HG03575 (cell line): ENCODE data around the gene LYST.
"Not testable (repeated sequence)": the region's sequence is repeated elsewhere in the genome, so short reads cannot be mapped to it uniquely, and the experiment has no call there.

Source experiments
- ATAC-seq: cut with Tn5 transposase; IDR thresholded peaks from one replicate; pipeline ENCODE4 v1.9.1; 2021; ENCODE audit not compliant: unreplicated experiment, insufficient number of reproducible peaks, low FRiP score; ENCODE audit errors: extremely low read depth

Gene LYST

DNA sequence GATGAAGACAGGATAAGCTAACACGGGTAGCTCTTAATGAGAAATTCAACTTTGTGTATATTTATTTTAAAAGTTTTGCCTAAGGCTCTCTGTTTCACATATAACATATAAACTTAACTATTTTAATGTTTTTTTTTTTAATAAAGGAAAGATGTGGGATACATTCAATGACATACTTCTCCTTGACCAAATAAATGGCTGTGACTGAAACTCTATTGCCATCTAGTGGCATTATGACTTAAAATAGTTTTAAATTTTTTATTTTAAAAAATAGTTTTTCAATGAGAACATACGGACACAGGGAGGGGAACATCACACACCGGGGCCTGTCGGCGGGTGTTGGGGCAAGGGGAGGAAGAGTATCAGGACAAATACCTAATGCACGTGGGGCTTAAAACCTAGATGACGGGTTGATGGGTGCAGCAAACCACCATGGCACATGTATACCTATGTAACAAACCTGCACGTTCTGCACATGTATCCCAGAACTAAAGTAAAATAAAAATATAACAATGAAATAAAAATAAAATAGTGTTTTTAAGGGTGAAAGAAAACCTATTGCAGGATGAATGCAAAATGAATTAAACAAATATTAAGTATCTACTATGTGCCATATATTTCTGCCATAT, 83.4 kb downstream of the LYST start:
- no peak for ATAC-seq

DNA sequence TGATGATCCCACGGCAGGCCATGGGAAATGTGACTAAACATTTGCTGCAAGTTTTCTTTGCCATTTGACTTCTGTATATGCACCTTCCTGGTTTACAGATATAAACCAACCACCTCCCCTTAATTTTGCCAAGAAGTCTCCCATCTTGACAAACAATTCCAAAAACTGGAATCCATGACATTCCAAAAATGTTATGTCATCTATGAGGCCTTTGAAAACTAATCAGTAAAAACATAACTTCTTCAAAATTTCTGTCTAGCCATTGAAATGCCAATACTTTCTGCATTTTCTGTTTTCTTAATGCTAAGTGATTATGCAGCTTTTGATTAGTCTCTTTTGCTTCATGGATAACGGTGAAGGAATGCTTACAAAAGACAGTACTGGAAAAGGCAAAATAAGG, 84.1 kb downstream of the LYST start:
- no peak for ATAC-seq

- ATAC-seq, result no peak
Observed at GRCh38 chr1:235781807-235782206, 84.9 kb downstream of the LYST start.

DNA sequence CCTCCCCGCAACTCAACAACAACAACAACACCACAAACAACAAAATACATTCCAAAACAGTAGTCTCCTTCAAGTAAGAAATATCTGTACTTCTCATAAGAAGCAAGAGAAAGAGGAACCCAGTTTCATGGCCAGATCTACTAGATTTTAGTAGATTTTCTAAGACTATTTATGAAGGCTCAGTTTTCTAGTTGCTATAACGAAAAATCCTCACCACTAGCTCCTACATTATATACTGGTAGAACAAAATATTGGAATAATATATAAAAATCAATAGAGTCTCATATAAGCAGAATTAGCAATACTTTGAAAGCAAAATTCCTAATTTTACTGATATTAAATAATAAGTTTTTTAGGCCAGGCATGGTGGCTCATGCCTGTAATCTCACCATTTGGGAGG, 86.9 kb downstream of the LYST start:
- ATAC-seq, result no peak

DNA sequence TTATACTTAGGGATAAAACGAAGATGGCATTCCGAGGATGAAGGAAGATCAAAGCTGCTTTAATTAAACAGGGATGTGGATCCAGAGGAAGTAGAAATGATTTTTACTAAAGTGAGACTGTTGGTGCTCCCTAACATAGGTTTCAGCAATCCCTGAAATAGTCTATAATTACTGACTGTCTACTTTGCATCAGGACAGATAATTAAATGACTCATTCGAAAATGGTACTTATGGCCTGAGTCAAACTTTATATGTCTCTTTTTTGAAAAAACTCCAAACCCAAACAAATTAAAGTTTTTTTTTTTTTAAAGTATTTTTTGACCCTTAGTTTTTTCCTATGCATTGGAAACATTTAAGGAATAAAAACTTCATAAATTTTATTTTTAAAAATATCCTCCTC, 90.3 kb downstream of the LYST start:
- no peak for ATAC-seq

DNA sequence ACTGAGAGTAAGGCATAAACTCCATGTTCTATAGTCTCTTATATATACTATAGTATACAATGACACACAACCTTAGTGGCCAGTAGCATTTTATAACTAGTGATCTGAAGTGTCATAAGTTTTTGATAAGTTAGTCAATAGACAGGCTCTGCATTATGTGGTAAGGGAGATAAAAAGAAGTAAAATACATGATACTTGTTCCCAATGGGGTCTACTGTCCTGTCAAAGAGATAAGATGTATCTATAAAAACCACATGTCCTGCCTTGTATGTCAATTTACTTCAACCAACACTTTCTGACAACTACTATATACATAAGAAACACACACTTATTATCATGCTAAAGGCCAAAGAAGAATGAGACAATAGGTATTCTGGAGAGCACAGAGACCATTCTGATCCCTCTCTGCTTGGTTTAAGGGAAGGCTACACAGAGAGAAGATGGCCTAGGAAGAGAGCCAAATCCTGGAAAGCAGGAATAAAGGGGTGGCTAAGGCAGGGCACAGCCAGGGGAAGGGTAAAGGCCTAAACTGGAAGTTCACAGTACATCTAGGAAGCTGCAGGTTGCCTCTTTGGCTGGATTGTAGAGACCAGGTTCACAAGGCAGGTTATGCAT, 91.4 kb downstream of the LYST start:
- no peak for ATAC-seq

DNA sequence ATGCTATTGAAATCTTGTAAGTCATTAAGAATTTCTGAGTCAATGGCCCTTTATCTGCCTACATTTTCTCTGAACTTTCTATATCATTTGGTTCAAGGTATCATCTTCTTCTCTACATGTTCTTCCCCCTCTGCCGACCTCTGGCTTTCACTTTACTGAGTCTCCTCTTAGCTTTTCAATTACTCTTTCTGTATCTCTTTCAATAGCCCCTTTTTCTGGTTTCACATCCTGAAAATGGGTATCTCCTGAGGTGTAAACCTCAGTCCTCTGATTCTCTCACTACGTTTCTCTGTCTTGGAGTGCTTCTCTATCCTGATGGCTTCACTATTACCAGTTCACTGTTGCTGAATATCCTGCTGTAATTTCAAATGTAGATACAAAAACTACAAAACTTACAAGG, 98.9 kb downstream of the LYST start:
- ATAC-seq, result peak; percentile 88

DNA sequence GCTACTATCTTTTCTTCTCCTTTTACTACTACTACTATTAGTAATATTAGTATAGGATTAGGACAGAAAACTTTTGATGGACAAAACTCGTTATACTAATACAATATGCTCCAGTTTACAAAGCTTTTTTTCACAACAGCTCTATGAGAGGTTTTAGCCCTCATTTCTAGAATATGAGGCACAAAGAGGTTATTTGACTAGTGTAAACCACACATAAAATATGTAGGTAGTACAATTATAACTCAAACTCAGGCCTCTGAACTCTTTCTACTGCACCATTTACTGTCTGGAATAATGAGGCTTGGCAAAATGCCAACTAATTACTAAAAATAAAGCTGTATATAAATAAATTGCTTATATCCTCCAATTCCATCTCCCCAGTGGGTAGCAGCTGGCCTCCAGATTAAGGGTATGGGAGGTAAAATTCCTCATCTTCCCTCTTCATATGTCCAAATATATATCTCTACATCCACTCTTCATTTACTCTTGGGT, 99.9 kb downstream of the LYST start:
- no peak for ATAC-seq

DNA sequence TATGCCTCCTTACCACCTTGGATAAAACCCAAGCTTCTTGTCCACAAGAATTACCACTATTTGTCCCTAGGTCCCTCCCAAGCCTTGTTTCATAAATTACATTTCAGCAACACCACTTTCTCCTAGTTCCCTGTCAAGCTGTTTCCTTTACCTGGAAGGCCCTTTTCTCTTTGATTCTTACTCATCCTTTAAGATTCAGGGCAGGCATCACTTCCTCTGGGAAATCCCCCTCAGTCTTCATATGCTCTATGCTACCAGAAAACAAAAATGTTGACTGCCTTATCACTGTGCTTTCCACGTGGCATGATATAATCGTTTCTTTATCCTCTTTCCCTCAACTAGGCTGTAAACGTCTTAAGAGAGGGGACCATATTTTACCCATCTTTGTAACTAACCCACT, 102.7 kb downstream of the LYST start:
- ATAC-seq, result no peak

- ATAC-seq, result no peak
Observed at GRCh38 chr1:235759336-235759735, 107.4 kb downstream of the LYST start.

DNA sequence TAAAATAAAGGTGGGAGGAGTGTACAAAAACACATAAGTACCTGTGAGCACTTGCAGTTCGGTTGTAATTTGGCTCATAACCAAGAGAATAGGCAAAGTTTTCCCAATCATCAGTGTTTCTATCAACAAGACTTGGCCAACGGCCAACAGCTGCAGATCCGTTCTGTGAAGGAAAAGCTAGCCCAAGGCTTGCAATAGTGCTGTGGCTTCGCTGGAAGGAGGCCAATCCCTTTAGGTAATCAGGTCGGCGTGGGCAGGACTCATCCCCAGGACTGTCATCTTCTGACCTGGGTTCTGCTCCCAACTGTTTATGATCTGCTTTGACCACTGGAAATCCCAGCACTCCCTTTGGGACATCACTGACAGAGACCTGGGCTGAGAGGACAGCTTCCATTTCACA, 107.8 kb downstream of the LYST start:
- no peak for ATAC-seq

GRCh38 chr1:235757587-235758096, 109.1 kb downstream of the LYST start:
- ATAC-seq, result no peak

GRCh38 chr1:235754186-235754585, 112.5 kb downstream of the LYST start:
- not testable (repeated sequence) for ATAC-seq

- ATAC-seq, result no peak
Observed at GRCh38 chr1:235749755-235750300, 116.9 kb downstream of the LYST start.

DNA sequence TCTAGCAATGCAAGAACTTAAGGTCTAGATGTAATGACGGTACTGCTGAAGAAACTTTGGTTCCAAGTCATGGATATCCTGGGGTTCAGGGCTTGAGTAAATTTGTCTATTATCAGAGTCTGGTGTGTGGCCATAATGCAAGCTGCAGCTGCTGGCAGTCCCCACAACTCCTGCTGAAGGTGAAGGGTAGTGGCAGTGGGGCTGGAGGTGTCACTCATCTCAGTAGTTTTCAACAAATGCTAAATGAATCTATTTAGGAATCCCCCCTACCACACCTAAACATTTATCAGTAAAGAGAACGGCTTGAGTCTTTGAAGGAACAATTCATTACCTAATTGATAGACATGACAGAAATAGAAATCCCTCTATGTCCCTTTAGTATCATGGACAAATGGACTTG, 118.0 kb downstream of the LYST start:
- ATAC-seq, result no peak

GRCh38 chr1:235746245-235746644, 120.5 kb downstream of the LYST start:
- ATAC-seq, result no peak

- ATAC-seq, result no peak
Observed at GRCh38 chr1:235745503-235746136, 121.1 kb downstream of the LYST start.

- ATAC-seq, result no peak
Observed at GRCh38 chr1:235742914-235743599, 123.6 kb downstream of the LYST start.

DNA sequence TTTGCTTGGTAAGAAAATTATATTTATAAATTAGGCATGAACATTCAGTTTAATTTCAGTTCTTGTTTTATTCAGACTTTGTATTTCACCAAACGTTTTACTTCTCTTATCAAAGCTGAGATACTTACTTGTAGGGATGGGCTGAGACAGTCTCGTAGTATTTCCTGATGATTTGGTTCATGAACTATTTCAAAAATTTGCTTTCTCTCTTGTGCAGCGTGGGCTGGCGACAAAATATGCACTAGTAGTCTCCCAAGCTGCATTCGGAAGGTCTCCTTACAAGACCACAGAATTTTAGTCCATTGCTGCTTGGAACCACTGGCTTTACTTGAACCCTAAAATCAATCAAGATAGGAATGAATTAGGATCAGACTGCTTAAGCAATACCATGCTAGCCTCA, 125.4 kb downstream of the LYST start:
- no peak for ATAC-seq
